ENCODE measurements around the gene JAKMIP1.

DNA sequence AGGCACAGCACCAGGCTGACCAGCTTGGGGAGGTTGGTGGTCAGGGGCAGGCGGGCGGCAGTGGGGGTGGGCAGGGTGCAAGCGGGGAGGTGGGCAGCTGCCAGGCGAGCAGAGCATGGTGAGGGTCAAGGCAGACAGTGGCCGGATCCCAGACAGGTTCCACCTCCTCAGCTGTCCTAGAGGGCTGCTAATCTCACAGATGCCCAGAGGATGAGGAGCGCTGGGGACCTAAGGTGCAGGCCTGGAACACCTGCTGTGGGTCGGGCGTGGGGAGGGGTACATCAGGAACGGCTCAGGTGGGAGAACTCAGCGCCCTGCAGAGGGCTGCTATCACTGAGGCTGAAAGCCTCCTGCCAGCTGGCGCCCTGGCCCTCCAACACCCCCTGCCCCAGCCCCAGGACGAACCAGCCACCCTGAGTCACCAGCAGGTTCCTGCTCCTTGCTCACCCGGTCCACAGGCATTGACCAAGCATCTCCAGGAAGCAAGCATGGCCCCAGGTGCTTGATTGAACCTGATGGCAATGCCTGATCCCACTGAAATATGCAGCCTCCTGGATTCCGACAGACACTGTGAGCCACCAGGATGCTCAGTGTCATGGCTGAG, 153.7 kb downstream of the JAKMIP1 start:
- TF ChIP-seq EZH2 (IDR thresholded peaks at IDR 0.05; ENCODE audit: low read depth) = no peak
- TF ChIP-seq CTCF (conservative IDR thresholded peaks at IDR 0.05) = no peak

All from PC-9 (cell line).